Measurements from ENCODE around the gene TBC1D16. TPM values are rescaled to one million over a fixed set of nuclear protein-coding genes. Genes with fewer than 3 reads are reported as not detected.

Gene TBC1D16
- total and polyA plus RNA-seq, 2 donors (not counting 1 experiment from before 2014, with no cell fraction given) = 0.82 to 2.7 TPM

DNA sequence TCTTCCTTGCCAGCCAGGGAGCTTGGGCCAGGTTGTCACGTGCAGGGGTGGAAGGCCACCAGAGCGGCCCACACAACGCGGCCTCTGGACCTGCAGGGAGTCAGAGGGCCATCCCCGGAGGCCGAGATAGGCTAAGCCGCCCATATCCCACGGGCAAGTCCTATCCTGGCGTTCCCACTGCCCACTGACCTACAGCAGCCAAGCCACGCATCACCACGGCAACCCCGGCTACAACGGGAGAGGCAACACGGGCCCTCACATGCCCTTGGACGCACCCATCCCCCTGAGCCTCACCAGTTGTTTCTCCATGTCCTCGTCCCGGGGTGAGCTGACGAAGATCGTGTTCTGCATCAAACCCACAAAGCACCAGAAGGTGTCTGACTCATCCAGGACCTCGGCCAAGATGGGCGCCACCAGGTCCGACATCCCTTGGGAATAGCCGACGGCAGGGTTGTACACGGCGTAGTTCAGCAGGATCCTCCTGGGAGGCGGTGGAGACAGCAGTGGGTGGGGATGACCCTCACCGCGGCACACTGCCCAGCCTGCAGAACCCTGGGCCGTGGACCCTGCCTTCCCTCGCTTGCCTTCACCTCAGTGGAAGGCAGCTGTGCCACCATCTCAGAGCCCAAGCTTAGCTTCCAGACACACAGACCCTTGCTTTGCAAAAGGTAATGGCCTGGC, 88.2 kb downstream of the TBC1D16 start:
- Histone ChIP-seq H3K27me3 (replicated peaks in 1 of 4; ENCODE audit: control extremely low read depth in 1 of 4, control insufficient read depth in 3 of 4, insufficient read depth in 4 of 4, low read length in 3 of 4) (no peaks in the 10 kb centered on the region), H3K36me3 (replicated peaks in 1 of 2; ENCODE audit: control extremely low read depth in 1 of 2, control insufficient read depth in 1 of 2, extremely low read depth in 1 of 2, insufficient read depth in 2 of 2, low read length in 1 of 2) (no peaks in the 10 kb centered on the region), H2AFZ (ENCODE audit: insufficient read depth, low read depth, low read length, poor library complexity, severe bottlenecking) (no peak overlapping the region), H3K79me2 (ENCODE audit: control insufficient read depth, insufficient read depth, low read length) (no peaks in the 10 kb centered on the region), H3K4me2 (replicated peaks; ENCODE audit: low read depth, low read length, poor library complexity, severe bottlenecking) (no peak overlapping the region), H3K9me3 (ENCODE audit: control extremely low read depth in 1 of 3, control insufficient read depth in 2 of 3, insufficient read depth in 1 of 3, low read length in 2 of 3) (peaks cover 0 to 3% (median 0%) of the 10 kb centered on the region in 3 donors), H3K27ac (ENCODE audit: low read length in 2 of 2) (no peak overlapping the region), H3K4me1 (ENCODE audit: control insufficient read depth in 2 of 2, insufficient read depth in 2 of 2, low read length in 2 of 2) (peaks cover 12 to 38% of the 10 kb centered on the region in 2 donors), H3K4me3 (ENCODE audit: control extremely low read depth in 1 of 5, extremely low read depth in 1 of 5, insufficient read depth in 1 of 5, low read depth in 2 of 5, low read length in 4 of 5) (no peak overlapping the region), H4K20me1 (ENCODE audit: control insufficient read depth, insufficient read depth, low read length, poor library complexity, severe bottlenecking) (no peaks in the 10 kb centered on the region), H3K9ac (ENCODE audit: low read length) (no peak overlapping the region)
- ATAC-seq (ENCODE audit: low read depth) (no peak), DNase-seq (peak; percentile 5)
- 94% methylated on average over 31 of the region's 31 CpGs for WGBS (ENCODE audit: insufficient coverage)
- intact Hi-C loops (cut with micrococcal nuclease) = no loop called here
- Mint-ChIP-seq H3K9me3 (ENCODE audit: insufficient read depth) (no peaks in the 10 kb centered on the region), H3K4me1 (peaks cover 27% of the 10 kb centered on the region), H3K27me3 (no peaks in the 10 kb centered on the region), H3K27ac (no peak overlapping the region), H3K4me3 (no peak overlapping the region)
- ChIA-PET CTCF (interaction anchor here (0.9 kb wide), 1 partner anchor 23 kb away, joined by 3 read pairs; no protein-coding TSS in a partner anchor), POLR2A (no interaction called here)
- TF ChIP-seq, protein P1, sequence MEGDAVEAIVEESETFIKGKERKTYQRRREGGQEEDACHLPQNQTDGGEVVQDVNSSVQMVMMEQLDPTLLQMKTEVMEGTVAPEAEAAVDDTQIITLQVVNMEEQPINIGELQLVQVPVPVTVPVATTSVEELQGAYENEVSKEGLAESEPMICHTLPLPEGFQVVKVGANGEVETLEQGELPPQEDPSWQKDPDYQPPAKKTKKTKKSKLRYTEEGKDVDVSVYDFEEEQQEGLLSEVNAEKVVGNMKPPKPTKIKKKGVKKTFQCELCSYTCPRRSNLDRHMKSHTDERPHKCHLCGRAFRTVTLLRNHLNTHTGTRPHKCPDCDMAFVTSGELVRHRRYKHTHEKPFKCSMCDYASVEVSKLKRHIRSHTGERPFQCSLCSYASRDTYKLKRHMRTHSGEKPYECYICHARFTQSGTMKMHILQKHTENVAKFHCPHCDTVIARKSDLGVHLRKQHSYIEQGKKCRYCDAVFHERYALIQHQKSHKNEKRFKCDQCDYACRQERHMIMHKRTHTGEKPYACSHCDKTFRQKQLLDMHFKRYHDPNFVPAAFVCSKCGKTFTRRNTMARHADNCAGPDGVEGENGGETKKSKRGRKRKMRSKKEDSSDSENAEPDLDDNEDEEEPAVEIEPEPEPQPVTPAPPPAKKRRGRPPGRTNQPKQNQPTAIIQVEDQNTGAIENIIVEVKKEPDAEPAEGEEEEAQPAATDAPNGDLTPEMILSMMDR (IDR thresholded peaks at IDR 0.05) = no peak
- TF ChIP-seq EZH2 (IDR thresholded peaks at IDR 0.05; ENCODE audit: borderline replicate concordance, insufficient read depth, low read depth, low read length, poor library complexity, severe bottlenecking) = no peak

Data from B cell (primary cell).